IPS-NIHi11 (cell line): Measurements from ENCODE around the gene ASPSCR1.

ENCODE experiments used
- DNase-seq: peaks from one replicate; pipeline ENCODE4 v3.0.0; 2012; ENCODE audit warnings: mixed read lengths, low spot score

ASPSCR1 gene

DNA sequence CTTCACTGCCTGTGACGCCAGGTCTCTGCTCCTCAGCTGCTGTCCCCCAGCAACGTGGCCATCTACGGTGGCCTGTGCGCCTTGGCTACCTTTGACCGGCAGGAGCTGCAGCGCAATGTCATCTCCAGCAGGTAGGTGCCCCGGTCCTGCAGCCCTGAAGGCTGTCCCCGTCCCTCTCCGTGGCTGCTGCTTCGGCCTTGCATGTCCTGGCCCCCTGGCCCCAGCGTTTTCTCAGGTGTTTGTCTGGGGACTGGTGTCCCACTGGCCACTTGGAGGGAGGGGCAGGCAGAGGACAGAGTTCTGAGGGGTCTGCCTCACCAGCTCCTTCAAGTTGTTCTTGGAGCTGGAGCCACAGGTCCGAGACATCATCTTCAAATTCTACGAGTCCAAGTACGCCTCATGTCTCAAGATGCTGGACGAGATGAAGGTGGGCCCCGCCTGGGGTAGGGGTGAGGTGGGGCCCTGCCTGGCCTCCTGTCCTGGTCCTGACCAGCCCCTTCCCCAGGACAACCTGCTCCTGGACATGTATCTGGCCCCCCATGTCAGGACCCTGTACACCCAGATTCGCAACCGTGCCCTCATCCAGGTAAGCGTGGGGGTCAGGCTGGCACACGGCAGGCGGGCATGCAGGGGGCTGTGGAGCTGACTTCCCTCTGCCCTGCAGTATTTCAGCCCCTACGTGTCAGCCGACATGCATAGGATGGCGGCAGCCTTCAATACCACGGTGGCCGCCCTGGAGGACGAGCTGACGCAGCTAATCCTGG, 78.7 kb downstream of the ASPSCR1 start:
- no peak for DNase-seq

DNA sequence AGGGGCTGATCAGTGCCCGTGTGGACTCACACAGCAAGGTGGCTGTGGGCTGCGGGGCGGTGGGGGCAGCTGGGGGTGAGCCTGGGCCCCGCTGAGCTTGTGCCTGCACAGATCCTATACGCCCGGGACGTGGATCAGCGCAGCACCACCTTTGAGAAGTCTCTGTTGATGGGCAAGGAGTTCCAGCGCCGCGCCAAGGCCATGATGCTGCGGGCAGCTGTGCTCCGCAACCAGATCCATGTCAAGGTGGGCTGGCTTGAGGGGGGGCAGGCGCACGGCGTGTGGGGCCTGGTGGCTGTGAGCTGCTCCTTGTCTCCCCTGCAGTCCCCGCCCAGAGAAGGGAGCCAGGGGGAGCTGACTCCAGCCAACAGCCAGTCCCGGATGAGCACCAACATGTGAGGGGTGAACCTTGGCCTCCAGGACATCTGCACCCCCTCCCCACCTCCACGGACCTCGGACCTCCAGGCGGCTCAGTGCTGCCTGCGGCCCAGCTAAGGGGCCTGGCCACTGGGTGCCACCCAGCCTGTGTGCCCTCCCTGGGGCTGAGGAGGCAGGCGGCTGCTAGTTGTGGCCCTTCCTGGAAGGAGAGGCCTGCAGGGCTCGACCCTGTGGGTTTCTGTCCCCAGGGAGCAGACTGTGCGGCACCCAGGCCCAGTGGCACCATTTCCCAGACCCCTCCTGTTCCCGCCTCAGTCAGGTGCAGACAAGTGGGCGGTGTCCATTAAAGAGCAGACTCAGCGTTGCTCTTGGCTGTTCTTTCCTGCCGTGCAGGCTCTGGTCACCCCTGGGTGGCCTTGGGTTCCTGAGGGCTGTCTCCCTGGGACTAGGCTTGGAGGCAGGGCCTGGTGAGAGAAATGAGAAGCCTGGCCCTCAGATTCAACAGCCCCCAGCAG, 79.5 kb downstream of the ASPSCR1 start:
- no peak for DNase-seq

DNA sequence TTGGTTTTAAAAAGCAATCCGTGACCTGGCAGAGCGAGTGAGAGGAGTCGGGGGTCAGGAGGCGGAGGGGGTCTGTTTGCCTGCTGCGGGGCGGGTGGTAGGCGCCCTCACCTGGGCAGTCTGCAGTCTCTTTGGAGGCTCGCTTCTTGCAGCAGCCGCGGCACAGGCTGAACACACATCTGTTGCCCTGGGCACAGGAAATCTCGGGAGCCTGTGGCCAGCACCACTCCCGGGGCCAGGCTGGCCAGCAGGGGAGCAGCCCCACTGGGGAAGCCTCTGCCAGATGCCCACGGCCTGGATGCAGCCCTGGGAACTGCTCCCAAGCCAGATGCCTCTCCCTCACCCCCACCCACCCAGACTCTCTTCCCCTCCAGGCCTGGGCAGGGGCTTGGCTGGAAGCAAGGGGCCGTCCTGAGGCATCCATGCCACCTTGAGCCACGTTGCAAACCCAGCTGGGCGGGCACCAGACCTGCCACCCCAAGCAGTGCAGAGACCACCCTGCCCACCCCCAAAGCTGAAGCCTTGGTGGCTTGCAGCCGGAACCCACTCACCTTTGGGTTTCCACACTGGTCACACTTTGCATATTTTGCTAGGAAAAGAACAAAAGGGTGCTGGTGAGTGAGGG, 80.9 kb downstream of the ASPSCR1 start:
- no peak for DNase-seq

DNA sequence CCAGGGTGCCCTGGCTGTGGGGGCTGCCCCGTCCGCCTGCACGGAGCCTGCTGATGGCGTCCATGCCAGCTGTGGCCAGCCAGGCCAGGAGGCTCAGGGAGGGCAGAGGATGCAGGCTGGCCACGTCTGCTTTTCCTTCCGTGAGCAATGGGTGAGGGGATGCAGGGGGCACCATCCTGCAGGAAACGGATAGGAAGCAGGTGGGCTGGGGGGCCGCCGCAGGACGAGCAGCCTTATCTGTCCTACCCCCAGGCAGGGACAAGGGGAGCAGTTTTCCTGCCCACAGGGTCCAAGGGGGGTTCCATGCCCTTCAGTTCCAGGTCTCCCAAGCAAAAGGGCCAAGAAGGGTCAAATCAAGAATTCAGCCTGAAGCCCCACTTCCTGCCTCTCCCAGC, 81.4 kb downstream of the ASPSCR1 start:
- DNase-seq: no peak

DNA sequence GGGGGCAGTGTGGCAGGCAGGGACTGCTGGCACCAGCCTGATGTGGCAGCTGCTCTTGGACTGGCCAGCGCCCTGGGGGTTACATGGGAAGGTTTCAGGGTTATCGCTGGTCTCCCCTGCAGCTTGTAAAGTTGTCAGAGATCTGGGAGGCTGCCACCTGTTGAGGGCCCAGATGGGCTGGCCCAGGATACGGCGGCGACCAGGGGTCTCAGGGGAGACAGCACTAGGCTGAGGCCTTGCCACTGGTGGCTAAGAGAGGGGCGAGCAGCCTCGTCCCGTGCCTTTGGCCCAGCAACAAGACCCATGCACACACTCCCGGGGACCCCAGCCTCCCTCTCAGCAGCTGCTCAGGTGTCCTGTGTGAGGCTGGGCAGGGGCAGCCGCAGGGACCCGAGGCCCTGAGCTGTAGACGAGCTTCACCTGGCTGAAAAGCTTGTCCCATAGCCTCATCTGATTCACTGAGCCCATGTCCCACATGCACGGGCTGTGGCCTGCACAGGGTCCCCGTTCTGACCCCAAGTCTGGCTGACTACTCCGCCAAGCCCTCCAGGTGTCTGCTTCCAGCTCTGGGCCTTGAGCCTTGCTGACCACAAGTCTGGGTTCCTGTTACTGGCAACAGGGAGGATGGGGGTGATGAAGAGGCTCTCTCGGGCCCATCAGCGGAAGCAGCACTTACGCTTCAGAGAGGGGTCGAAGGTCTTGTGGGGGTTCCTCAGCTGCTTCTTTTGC, 82.0 kb downstream of the ASPSCR1 start:
- DNase-seq: no peak

DNA sequence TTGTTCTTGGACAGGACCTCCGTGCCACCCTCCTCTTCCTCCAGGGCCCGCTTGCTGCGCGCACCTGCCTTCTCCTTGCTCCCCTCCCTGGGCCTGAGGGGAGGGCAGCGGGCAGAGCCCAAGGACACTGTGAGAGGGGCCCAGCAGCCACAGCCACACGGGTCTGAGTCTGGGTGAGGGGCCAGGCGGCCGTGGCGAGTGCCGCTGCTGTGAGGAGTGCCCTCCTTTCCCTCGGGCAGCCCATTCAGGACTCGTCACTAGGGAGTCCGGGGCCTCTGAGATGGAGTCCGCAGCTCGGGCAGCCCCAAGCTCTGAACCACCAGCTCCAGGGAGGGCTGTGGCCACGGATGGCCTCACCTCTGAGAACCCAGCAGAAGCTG, 82.6 kb downstream of the ASPSCR1 start:
- no peak for DNase-seq

DNA sequence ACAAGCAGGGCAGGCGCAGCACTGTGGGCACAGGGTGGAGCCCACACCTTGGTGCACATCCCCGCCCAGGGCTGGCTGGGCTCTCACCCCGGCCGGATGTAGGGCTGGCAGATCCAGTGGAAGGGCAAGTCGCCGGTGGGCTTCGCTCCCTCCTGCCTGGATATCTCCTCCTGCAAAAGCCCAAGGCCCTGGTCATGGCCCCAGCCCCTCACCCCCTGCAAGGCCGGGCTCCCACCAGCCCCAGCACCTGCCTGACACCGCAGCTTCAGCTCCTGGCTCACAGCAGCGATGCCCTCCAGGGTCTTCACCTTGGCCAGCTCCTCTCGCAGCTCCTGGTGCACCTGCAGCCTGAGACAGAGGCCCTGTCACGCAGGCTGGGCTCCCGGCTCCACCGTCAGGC, 83.2 kb downstream of the ASPSCR1 start:
- DNase-seq: no peak

DNA sequence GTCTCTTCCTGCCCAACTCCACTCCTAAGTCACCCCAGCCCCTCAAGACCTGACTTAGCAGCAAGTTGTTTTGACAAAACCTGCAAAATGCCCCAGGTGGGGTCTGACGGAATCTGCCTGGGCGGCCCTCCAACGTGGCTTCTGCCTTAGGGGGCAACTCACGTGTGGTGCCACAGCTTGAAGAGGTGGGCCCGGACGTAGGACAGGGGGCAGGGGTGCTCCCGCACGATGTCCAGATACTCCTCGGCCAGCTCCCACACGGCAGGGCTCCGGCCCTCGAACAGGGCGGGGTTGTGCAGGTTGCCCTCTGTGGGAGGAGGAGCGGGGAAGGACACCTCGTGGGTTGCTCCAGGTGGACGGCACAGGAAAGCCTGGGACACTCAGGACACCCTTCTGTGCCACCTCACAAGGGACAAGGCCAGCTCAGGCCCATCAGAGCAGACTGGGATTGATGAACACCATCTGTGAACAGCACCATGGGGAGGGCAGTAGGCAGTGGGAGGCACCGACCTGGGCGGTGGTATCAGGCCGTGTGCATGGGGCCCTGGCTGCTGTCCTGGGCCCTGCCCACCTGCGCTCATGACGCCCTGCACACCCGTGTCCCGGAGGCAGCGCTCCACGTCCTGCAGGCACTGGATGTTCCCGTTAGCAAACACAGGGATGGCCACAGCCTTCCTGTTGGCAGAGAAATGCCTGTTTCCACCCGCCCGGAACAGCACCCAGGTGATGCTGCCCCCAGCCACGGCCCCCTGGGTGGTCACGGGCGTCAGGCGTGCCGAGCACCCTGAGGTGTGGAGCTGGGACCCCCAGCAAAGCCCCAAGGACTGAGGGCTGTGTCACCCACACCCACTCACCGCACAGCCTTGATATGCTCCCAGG, 83.9 kb downstream of the ASPSCR1 start:
- DNase-seq: no peak

DNA sequence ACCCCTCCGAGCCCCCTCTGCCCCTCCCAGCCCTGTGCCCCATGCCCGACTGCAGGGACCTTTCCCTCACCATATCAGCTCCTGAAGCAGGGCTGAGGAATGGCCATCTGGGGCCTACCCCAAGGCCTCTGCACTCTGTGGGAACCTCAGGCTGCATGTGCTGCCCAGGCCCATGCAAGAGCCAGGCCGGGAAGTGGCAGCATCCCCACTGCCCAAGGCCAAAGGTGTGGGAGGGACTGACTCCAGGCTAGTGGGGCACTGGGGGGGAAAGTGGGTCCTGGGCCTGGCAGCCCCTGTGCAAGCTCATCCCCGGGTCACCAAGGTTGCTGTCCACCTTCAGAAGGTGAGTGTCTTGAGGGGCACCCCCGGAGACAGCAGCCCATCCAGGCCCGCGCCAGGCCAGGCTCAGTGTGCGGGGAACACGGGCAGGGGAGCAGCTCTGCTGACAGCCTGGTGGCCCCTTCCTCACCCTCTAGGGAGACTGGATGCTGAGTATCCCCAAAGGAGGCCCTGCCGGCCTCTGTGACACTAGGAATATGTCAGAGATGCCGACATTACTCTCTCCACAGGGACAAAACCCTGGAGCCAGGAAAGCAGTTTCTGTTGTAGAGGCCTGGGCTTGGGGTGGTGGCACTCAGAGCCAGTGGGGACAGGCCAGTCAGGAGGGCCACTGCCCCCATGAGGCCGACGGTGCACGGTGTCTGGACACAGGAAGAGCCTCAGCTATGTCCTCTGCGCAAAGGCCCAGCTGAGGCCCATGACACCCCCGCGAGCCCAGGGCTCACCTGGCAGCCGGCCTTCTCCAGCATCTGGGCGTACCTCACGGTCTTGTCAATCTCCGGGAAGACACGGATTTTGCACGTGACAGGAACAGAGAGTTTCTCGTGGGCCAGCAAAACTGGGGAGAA, 84.9 kb downstream of the ASPSCR1 start:
- no peak for DNase-seq

DNA sequence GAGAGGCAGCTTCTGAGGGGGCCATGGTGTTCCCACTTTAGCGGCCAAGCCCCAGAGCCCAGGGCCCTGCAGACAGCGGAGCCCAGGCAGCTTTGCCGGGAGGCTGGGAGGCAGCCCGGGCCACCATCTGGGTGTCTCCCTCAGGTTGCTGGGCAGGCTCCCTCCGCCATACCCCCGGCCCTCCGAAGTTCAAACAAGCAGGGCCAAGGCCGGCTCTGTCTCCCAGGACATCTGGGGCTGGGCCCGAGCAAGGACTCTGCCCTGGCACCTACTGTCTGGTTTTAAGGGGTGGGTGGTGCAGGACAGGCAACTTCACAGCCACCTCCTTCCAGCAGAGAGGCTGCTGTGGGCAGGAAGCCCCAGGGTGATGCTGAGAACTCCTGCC, 85.5 kb downstream of the ASPSCR1 start:
- no peak for DNase-seq

DNA sequence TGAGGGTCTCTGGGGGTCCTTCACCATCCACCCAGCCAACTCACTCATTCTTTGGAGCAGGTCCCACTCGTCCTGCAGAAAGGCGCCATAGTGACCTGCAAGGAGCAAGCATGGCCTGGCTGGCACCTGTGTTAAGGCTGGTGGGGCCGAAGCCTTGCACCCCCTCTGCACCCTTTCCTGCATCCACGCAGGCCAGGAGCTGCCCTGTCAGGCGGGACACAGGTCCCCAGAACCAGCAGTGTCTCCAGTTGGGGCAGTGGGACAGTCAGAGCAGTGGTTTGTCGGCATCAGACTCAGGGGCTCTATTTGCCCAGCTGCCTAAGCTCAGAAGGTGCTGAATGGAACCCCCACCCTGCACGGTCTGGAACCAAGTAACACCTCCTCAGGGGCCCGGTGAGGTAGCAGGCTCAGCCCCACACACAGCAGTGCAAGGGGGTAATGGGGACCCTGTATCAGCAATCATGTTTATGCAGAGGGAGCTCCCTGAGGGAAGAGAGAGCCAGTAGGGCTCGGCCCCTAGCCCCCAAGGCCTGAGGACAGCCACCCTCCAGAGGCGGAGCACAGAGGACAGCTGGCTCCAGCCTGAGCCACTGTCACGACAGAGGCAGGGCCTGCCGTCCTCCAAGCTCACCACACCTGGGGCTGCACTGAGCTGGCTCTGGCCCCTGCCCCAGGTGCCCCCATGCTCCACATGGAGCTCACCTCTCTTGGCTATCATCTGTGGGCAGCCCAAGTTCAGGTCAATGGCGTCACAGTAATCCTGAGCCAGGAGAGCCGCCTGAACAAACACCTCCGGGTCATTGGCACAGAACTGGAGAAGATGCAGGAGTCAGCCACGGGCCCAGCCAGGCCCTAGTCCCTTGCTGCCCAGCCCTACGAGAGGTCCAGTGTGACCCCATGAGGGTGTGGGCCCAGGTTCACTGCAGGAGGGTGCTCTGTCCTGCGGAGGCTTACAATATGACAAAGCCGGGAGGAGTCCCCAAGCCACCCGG, 86.3 kb downstream of the ASPSCR1 start:
- no peak for DNase-seq

DNA sequence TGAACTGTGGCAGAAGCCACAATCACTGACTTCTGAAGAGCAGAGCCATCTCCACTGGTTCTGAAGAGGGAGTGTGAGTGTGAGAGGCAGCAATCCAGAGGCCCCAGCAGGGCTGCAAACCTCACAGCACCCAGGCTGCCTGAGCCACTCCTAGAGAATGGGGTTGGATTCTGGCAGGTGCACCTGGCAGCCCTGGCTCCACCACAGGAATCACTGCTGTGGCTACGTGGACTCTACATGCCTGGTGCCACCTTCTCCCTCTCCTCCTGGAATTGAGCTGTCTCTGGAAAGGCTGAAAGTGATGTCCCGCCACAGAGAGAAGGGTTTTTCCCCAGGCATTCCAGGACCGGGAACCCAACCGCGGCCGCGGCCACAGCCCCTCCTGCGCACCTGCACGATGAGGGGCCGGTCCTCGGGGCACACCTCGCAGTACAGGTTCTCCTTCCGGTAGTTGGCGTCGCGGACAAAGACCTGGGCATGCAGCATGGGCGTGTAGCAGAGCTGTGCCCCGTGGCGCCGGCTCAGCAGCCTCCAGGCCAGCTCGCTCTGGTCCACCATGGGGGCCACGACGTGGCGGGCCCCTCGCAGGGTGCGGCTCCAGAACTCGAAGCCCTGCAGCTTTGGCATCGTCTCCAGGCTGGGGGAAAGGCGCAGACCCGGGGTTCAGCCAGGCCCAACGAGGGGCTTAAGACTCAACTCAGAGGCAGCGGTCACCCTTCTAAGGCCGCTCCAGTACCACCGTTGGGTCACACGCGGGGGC, 87.2 kb downstream of the ASPSCR1 start:
- DNase-seq: no peak

DNA sequence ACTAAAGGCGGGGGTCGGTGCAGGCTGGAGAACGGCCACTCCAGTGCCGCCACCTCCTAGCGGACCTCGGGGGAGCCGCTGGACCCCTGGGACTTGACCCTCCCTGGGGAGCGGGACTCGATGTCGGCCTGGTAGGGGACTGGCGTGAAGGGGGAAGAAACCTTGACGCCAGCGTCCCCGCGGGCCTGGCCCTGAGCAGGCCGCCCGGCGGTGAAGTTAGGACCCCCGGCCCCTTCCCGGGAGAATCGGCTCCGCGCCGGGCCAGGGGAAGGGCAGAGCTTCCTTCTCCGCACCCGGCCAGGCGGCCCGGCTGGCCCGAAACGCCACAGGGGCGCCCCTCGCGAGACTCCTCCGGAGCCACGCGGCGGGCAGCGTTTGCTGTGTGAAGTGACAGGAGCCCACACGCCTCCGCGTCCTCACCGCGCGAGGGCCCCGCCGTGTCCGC, 87.8 kb downstream of the ASPSCR1 start:
- no peak for DNase-seq

DNA sequence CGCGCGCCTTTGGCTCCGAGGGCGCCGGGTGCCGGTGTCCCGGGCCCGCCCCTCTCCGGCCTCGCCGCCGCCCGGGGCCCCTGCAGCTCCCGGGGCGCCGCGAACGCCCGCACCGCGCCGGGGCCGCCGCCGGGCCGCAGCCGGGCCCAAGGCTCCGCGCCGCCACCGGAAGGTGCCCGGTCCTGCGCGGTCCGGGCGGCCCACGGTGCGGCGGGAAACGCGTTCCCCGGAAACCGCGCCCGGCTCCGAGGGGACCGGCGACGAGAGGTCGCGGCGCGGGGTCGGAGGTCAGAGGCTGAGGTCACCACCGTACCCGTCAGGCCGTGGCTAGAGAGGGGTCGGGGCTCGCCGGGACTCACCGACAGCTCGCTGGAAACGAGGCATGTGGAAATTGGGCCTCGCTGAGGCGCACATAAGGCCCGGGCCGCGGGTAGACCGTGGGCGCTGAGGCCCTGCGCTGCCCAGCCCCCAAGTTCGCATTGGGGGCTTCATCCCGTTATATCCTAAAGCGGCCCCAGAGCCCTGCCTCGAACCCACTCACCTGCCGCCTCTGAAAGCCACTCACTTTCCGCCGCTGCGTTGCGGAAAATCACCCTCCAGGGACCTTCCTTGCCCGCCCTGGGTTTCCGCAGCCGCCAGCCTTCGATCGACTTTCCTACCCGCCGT, 88.3 kb downstream of the ASPSCR1 start, which contains the start of gene DUS1L:
DUS1L (minus strand) TSS at position 167 of the 666 bp plus-strand sequence. CDS start 745 bp downstream, outside the sequence.
- peak; percentile 100 for DNase-seq
